Naive B cell (primary cell): ENCODE data around the gene RELT. TPM values are rescaled to one million over a fixed set of nuclear protein-coding genes. Genes with fewer than 3 reads are reported as not detected.
A peak's percentile ranks its signal among the peaks of the same experiment; 100 is the strongest.

Experiments
- ATAC-seq, 2 donors: fragments of 150-1000 bp; cut with Tn5 transposase; 2 replicates each; pipeline ENCODE4 v1.10.0; 2021; ENCODE audit warnings: low read depth in 2 of 2, mild to moderate bottlenecking in 2 of 2, moderate library complexity in 2 of 2
- DNase-seq: peaks from one replicate; pipeline ENCODE4 v3.0.0; 2022
- H3K27ac Mint-ChIP-seq, 6 donors: one replicate each; pipeline ENCODE4 v1.8.0; 2020 to 2022; ENCODE audit warnings: mild to moderate bottlenecking in 6 of 6, mixed read lengths in 6 of 6, moderate library complexity in 5 of 6, inconsistent platforms in 2 of 6
- H3K27me3 Mint-ChIP-seq, 3 donors: one replicate each; pipeline ENCODE4 v1.8.0; 2021 to 2022; ENCODE audit warnings: mixed read lengths in 3 of 3, mild to moderate bottlenecking in 1 of 3
- H3K36me3 Mint-ChIP-seq, 2 donors: one replicate each; pipeline ENCODE4 v1.8.0; 2020 to 2022; ENCODE audit warnings: mixed read lengths in 2 of 2, inconsistent platforms in 1 of 2, mild to moderate bottlenecking in 1 of 2
- H3K4me1 Mint-ChIP-seq, 3 donors: one replicate each; pipeline ENCODE4 v1.8.0; 2020 to 2022; ENCODE audit warnings: mixed read lengths in 3 of 3, inconsistent platforms in 1 of 3, mild to moderate bottlenecking in 1 of 3, moderate library complexity in 1 of 3
- H3K4me3 Mint-ChIP-seq, 8 donors: one replicate each; pipeline ENCODE4 v1.8.0; 2020 to 2022; ENCODE audit warnings: mild to moderate bottlenecking in 8 of 8, mixed read lengths in 8 of 8, moderate library complexity in 8 of 8, inconsistent platforms in 2 of 8
- H3K9me3 Mint-ChIP-seq, 7 donors: one replicate each; pipeline ENCODE4 v1.8.0; 2020 to 2022; ENCODE audit warnings: mixed read lengths in 7 of 7, mild to moderate bottlenecking in 5 of 7, inconsistent platforms in 2 of 7, moderate library complexity in 1 of 7
- polyA plus RNA-seq, 6 donors: library from polyadenylated mRNA; unstranded; fragments of 300-500 nt; fragmentation: Illumina TruSeq; gene quantifications; one replicate each; pipeline ENCODE4 v1.2.3, GENCODE V29; 2021; ENCODE audit warnings: low read depth in 6 of 6

The RELT gene
- polyA plus RNA-seq, 6 donors from 2014 or later: 16.3 to 35.1 (median 21.2) TPM

- H3K9me3 Mint-ChIP-seq: no peaks in the 10 kb centered on the region
- H3K4me1 Mint-ChIP-seq: peaks cover 0 to 4% (median 3%) of the 10 kb centered on the region in 3 donors
- peaks cover 0 to 11% (median 4%) of the 10 kb centered on the region in 3 donors for H3K27me3 Mint-ChIP-seq
- no peak overlapping the region for H3K27ac Mint-ChIP-seq
- no peaks in the 10 kb centered on the region for H3K36me3 Mint-ChIP-seq
- ATAC-seq: no peak
- no peak for DNase-seq
- H3K4me3 Mint-ChIP-seq: no peak overlapping the region
Observed at GRCh38 chr11:73340164-73340563, 36.0 kb upstream of the RELT start.

GRCh38 chr11:73342633-73343032 is 33.6 kb upstream of the RELT start:
- H3K4me1 Mint-ChIP-seq: peaks cover 0 to 4% (median 0%) of the 10 kb centered on the region in 3 donors
- ATAC-seq (no peak), DNase-seq (no peak)
- no peaks in the 10 kb centered on the region for H3K36me3 Mint-ChIP-seq
- H3K9me3 Mint-ChIP-seq: no peaks in the 10 kb centered on the region
- H3K27me3 Mint-ChIP-seq: peaks cover 4 to 14% (median 11%) of the 10 kb centered on the region in 3 donors
- H3K4me3 Mint-ChIP-seq: peak overlapping the region in 1 of 8 donors; percentile 9
- H3K27ac Mint-ChIP-seq: peak overlapping the region in 1 of 6 donors; percentile 81

DNA sequence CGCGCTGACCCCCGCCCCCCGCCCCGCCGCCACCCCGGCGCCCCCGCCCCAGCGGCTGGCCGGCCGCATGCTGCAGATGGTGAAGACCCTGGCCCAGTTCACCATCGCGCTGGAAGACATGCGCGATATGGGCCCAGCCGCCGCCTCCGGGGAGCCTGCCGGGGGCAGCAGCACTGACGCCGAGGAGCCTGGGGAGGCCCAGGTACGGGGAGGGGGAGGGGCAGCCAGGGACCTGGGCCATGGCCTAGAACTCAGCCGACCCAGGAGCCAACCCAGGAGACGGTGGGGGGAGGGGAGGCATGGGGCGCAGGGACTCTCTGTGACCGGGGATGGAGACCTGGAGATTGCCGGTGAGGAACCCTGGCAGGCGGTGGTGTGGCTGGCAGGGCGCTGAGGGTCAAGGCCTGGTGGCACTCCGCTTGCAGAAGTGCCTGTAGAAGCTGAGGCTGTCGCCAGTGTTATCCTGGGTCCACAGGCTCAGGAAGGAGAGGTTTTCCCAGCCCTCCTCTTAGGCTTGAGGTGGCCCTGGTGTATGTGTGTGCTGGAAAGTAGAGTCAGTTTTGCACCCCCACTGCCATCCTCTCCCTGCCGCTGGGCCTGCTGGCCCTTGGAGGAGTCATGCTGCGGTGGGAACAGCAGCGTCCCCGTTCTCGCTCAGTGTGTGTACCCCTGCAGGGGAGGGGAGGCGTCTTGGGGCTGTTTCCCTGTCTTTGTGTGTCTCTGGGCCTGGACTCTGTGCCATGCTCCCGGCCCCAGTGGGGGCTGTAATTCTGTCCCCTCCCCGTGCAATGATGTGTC is 32.9 kb upstream of the RELT start:
- no peaks in the 10 kb centered on the region for H3K36me3 Mint-ChIP-seq
- H3K9me3 Mint-ChIP-seq: no peaks in the 10 kb centered on the region
- no peak overlapping the region for H3K27ac Mint-ChIP-seq
- peaks cover 0 to 4% (median 0%) of the 10 kb centered on the region in 3 donors for H3K4me1 Mint-ChIP-seq
- no peak overlapping the region for H3K4me3 Mint-ChIP-seq
- no peak for DNase-seq
- peaks cover 4 to 18% (median 11%) of the 10 kb centered on the region in 3 donors for H3K27me3 Mint-ChIP-seq
- ATAC-seq: no peak

- no peak overlapping the region for H3K27ac Mint-ChIP-seq
- H3K9me3 Mint-ChIP-seq: no peaks in the 10 kb centered on the region
- H3K4me3 Mint-ChIP-seq: no peak overlapping the region
- no peak for ATAC-seq
- H3K4me1 Mint-ChIP-seq: no peaks in the 10 kb centered on the region
- peaks cover 4 to 18% (median 11%) of the 10 kb centered on the region in 3 donors for H3K27me3 Mint-ChIP-seq
- DNase-seq: no peak
- no peaks in the 10 kb centered on the region for H3K36me3 Mint-ChIP-seq
Observed at GRCh38 chr11:73344191-73344607, 32.0 kb upstream of the RELT start.

GRCh38 chr11:73345481-73346160 is 30.6 kb upstream of the RELT start:
- H3K4me3 Mint-ChIP-seq: no peak overlapping the region
- no peaks in the 10 kb centered on the region for H3K36me3 Mint-ChIP-seq
- H3K27me3 Mint-ChIP-seq: peaks cover 4 to 18% (median 11%) of the 10 kb centered on the region in 3 donors
- ATAC-seq (no peak), DNase-seq (no peak)
- no peak overlapping the region for H3K27ac Mint-ChIP-seq
- H3K9me3 Mint-ChIP-seq: no peaks in the 10 kb centered on the region
- H3K4me1 Mint-ChIP-seq: peaks cover 0 to 1% (median 1%) of the 10 kb centered on the region in 3 donors

- peak overlapping the region in 2 of 6 donors; percentile 22 to 52 for H3K27ac Mint-ChIP-seq
- peaks cover 2 to 9% (median 5%) of the 10 kb centered on the region in 3 donors for H3K4me1 Mint-ChIP-seq
- H3K9me3 Mint-ChIP-seq: no peaks in the 10 kb centered on the region
- DNase-seq (no peak), ATAC-seq (no peak)
- peaks cover 4 to 18% (median 10%) of the 10 kb centered on the region in 3 donors for H3K27me3 Mint-ChIP-seq
- no peaks in the 10 kb centered on the region for H3K36me3 Mint-ChIP-seq
- no peak overlapping the region for H3K4me3 Mint-ChIP-seq
Observed at GRCh38 chr11:73346186-73346935, 29.8 kb upstream of the RELT start.

DNA sequence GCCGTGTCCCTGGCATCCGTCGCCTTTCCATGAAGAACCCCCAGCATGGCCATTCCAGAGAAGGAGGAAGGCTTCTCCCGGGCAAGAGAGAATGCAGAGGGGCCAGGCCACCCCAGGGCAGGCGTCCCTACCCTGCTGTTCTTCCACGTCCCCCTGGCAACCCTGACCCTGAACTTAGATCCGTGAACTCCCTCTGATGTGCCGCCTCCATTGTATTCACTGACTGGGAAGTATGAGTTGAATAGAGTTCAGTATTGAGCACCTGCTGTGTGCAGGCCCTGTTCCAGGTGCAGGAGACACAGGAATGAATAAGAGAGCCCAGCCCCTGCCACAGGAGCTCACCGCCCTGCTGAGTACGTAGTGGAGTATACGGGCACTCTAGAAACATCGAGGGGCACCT is 29.1 kb upstream of the RELT start:
- peaks cover 2 to 11% (median 7%) of the 10 kb centered on the region in 3 donors for H3K4me1 Mint-ChIP-seq
- H3K36me3 Mint-ChIP-seq: no peaks in the 10 kb centered on the region
- ATAC-seq (no peak), DNase-seq (no peak)
- peaks cover 0 to 18% (median 6%) of the 10 kb centered on the region in 3 donors for H3K27me3 Mint-ChIP-seq
- no peak overlapping the region for H3K4me3 Mint-ChIP-seq
- no peaks in the 10 kb centered on the region for H3K9me3 Mint-ChIP-seq
- no peak overlapping the region for H3K27ac Mint-ChIP-seq

DNA sequence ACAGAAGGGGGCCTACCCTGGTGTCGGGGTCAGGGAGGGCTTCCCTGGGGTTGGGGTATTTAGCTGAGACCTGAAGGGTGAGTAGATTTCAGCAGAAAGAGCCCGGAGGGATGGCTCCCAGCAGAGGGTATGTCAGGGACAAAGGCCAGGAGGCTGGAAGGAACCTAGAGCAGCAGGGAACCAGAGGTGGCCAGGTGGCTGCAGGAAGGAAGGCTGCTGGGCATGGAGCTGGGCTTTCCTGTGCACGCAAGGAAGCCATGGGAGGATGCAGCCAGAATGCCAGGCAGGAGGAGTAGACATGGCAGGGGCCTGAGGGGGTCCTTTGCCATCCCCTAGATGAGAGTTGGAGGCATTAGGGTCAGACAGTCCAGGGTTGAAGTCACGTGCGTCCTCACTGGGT is 27.4 kb upstream of the RELT start:
- ATAC-seq (no peak), DNase-seq (no peak)
- Mint-ChIP-seq H3K27me3 (peaks cover 0 to 18% (median 6%) of the 10 kb centered on the region in 3 donors), H3K4me1 (peaks cover 2 to 11% (median 7%) of the 10 kb centered on the region in 3 donors), H3K36me3 (no peaks in the 10 kb centered on the region), H3K4me3 (no peak overlapping the region), H3K9me3 (no peaks in the 10 kb centered on the region), H3K27ac (peak overlapping the region in 1 of 6 donors; percentile 85)

DNA sequence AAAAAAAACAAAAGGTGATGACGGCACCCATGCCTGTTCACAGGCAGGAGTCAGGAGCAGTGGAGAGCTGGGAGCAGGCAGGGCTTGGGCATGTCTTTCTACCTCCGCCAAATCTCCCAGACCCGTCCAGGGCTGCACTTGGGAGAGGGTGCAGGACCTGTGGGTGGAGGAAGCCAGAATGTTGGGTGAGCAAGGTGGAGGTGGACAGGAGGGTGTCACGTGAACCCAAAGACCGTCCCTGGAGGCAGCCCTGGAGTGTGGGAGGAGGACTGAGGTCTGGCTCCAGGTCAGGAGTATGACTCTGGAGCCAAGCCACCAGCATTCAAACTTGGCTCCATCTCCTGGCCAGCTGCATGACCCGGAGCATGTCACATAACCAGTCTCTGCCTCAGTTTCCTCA is 26.6 kb upstream of the RELT start:
- Mint-ChIP-seq H3K27me3 (peaks cover 0 to 18% (median 6%) of the 10 kb centered on the region in 3 donors), H3K4me3 (no peak overlapping the region), H3K9me3 (no peaks in the 10 kb centered on the region), H3K27ac (no peak overlapping the region), H3K4me1 (peaks cover 2 to 11% (median 7%) of the 10 kb centered on the region in 3 donors), H3K36me3 (no peaks in the 10 kb centered on the region)
- ATAC-seq: no peak
- DNase-seq: no peak

- Mint-ChIP-seq H3K27ac (peak overlapping the region in 5 of 6 donors; percentile 72 to 91 (median 87)), H3K9me3 (no peaks in the 10 kb centered on the region), H3K4me1 (peaks cover 2 to 11% (median 7%) of the 10 kb centered on the region in 3 donors), H3K36me3 (no peaks in the 10 kb centered on the region), H3K4me3 (peak overlapping the region in 1 of 8 donors; percentile 74), H3K27me3 (peaks cover 0 to 18% (median 0%) of the 10 kb centered on the region in 3 donors)
- ATAC-seq (peak; percentile 96 to 97), DNase-seq (peak; percentile 70)
Observed at GRCh38 chr11:73350908-73351636, 25.1 kb upstream of the RELT start.

DNA sequence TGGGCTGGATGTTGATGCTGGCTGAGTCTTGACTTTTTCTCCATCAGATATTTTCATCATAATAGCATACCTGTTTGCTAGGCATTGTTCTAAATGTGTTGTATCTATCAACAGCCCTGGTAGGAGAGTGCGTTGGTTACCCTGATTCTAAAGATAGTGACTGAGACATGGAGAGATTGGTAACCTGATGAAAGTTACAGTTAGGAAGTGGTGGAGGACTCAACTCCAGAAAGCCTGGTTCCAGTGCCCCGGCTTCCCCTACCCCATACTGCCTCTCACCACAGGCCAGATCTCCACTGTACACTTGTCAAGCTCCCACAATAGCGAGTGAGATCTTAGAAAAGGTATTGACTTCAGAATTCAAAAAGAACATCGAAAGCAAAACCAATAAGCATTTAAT is 22.8 kb upstream of the RELT start:
- ATAC-seq (no peak), DNase-seq (no peak)
- Mint-ChIP-seq H3K27ac (peak overlapping the region in 2 of 6 donors; percentile 22 to 40), H3K27me3 (no peaks in the 10 kb centered on the region), H3K4me3 (no peak overlapping the region), H3K9me3 (no peaks in the 10 kb centered on the region), H3K4me1 (peaks cover 2 to 12% (median 11%) of the 10 kb centered on the region in 3 donors), H3K36me3 (no peaks in the 10 kb centered on the region)

- Mint-ChIP-seq H3K4me3 (no peak overlapping the region), H3K27me3 (no peaks in the 10 kb centered on the region), H3K4me1 (peaks cover 2 to 12% (median 11%) of the 10 kb centered on the region in 3 donors), H3K27ac (peak overlapping the region in 1 of 6 donors; percentile 24), H3K36me3 (no peaks in the 10 kb centered on the region), H3K9me3 (no peaks in the 10 kb centered on the region)
- DNase-seq (no peak), ATAC-seq (no peak)
Observed at GRCh38 chr11:73355109-73355508, 21.1 kb upstream of the RELT start.
